Mesothelial cell of epicardium (in vitro differentiated cells): ENCODE data around the gene RNASET2. TPM values are rescaled to one million over a fixed set of nuclear protein-coding genes. Genes with fewer than 3 reads are reported as not detected.

Experiments
- DNase-seq, 2 experiments: peaks; one replicate each; pipeline ENCODE4 v3.0.0; 2021; ENCODE audit warnings: low spot score in 2 of 2; ENCODE audit not compliant: unreplicated experiment in 2 of 2
- H3K27ac Mint-ChIP-seq: 2 replicates; pipeline ENCODE4 v1.8.0; 2021; ENCODE audit warnings: mixed read lengths
- H3K27me3 Mint-ChIP-seq: 2 replicates; pipeline ENCODE4 v1.8.0; 2021; ENCODE audit warnings: low read depth, mixed read lengths
- H3K36me3 Mint-ChIP-seq: 2 replicates; pipeline ENCODE4 v1.8.0; 2021; ENCODE audit warnings: mixed read lengths
- H3K4me1 Mint-ChIP-seq: 2 replicates; pipeline ENCODE4 v1.8.0; 2021; ENCODE audit warnings: mixed read lengths
- H3K4me3 Mint-ChIP-seq: 2 replicates; pipeline ENCODE4 v1.8.0; 2021; ENCODE audit warnings: mild to moderate bottlenecking, moderate library complexity, mixed read lengths
- H3K9me3 Mint-ChIP-seq: 2 replicates; pipeline ENCODE4 v1.8.0; 2021; ENCODE audit warnings: mixed read lengths
- CTCF ChIP-seq: fragments of 200-600 bp; sonication (generic); IDR thresholded peaks from one replicate; pipeline ENCODE4 v1.5.0; 2021; ENCODE audit warnings: antibody characterized with exemption; ENCODE audit not compliant: unreplicated experiment
- total RNA-seq: library from RNA; stranded (reverse); gene quantifications from 3 replicates; pipeline ENCODE4 v1.2.1, GENCODE V29; 2021

The RNASET2 gene
- total RNA-seq, 1 donor from 2014 or later = 42.3 TPM

GRCh38 chr6:166936079-166936787 lies 20.1 kb downstream of the RNASET2 start:
- Mint-ChIP-seq H3K9me3 (no peaks in the 10 kb centered on the region), H3K27ac (no peak overlapping the region), H3K4me3 (no peak overlapping the region), H3K4me1 (no peaks in the 10 kb centered on the region), H3K36me3 (peaks cover 21% of the 10 kb centered on the region), H3K27me3 (no peaks in the 10 kb centered on the region)
- DNase-seq = no peak
- TF ChIP-seq CTCF = no peak

DNA sequence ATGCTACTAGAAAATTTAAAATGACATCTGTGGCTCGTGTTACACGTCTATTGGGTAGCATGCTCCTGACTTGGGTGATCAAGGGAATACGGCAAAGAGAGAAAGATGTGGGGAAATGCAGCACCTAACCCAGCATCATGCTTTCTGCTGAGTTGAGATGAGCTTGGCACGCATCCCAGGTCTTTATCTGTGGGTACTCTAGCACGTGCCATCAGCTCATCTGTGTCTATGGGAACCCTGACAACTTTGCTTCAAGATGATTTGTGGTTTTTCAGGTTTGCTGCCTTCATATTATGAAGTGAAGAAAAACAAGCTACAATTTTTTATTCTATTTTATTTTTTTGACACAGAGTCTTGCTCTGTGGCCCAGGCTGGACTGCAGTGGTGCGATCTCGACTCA lies 21.0 kb downstream of the RNASET2 start:
- Mint-ChIP-seq H3K36me3 (peaks cover 21% of the 10 kb centered on the region), H3K27ac (no peak overlapping the region), H3K4me3 (no peak overlapping the region), H3K27me3 (no peaks in the 10 kb centered on the region), H3K9me3 (no peaks in the 10 kb centered on the region), H3K4me1 (no peaks in the 10 kb centered on the region)
- DNase-seq = no peak
- no peak for TF ChIP-seq CTCF

GRCh38 chr6:166934174-166934573 lies 22.2 kb downstream of the RNASET2 start:
- no peak for DNase-seq
- Mint-ChIP-seq H3K4me3 (no peak overlapping the region), H3K9me3 (no peaks in the 10 kb centered on the region), H3K36me3 (peaks cover 14% of the 10 kb centered on the region), H3K27ac (no peak overlapping the region), H3K27me3 (no peaks in the 10 kb centered on the region), H3K4me1 (no peaks in the 10 kb centered on the region)
- no peak for TF ChIP-seq CTCF

- TF ChIP-seq CTCF = no peak
- no peak overlapping the region for H3K27ac Mint-ChIP-seq
- no peak overlapping the region for H3K4me3 Mint-ChIP-seq
- no peak for DNase-seq
- H3K36me3 Mint-ChIP-seq = peaks cover 11% of the 10 kb centered on the region
- H3K9me3 Mint-ChIP-seq = no peaks in the 10 kb centered on the region
- no peaks in the 10 kb centered on the region for H3K27me3 Mint-ChIP-seq
- no peaks in the 10 kb centered on the region for H3K4me1 Mint-ChIP-seq
Measured at GRCh38 chr6:166933396-166933795, 23.0 kb downstream of the RNASET2 start.

GRCh38 chr6:166932616-166933015 lies 23.7 kb downstream of the RNASET2 start:
- no peaks in the 10 kb centered on the region for H3K9me3 Mint-ChIP-seq
- no peak for DNase-seq
- no peaks in the 10 kb centered on the region for H3K27me3 Mint-ChIP-seq
- H3K27ac Mint-ChIP-seq = no peak overlapping the region
- peaks cover 2% of the 10 kb centered on the region for H3K4me1 Mint-ChIP-seq
- H3K36me3 Mint-ChIP-seq = peaks cover 8% of the 10 kb centered on the region
- TF ChIP-seq CTCF = no peak
- no peak overlapping the region for H3K4me3 Mint-ChIP-seq
